NCI-H460 (cell line): ENCODE results near the gene STARD10. TPM values are rescaled to one million over a fixed set of nuclear protein-coding genes. Genes with fewer than 3 reads are reported as not detected.

Experiments used
- DNase-seq: peaks from one replicate; pipeline ENCODE4 v3.0.0-alpha.2; 2016; ENCODE audit warnings: low read depth; ENCODE audit errors: extremely low read depth
- total RNA-seq: library from RNA; depleted of rRNA; stranded (reverse); fragments of >200 nt; shearing (Covaris generic); gene quantifications from 2 replicates; pipeline ENCODE4 v1.2.3, GENCODE V29; 2014

Gene STARD10
- total RNA-seq, 1 experiment from 2014 or later, result 4.3 TPM

- no peak for DNase-seq
Measured at GRCh38 chr11:72750556-72751115, 43.2 kb downstream of the STARD10 start.

- DNase-seq, result no peak
Measured at GRCh38 chr11:72750086-72750485, 43.8 kb downstream of the STARD10 start.

GRCh38 chr11:72747289-72747855 lies 46.5 kb downstream of the STARD10 start:
- DNase-seq, result no peak

DNA sequence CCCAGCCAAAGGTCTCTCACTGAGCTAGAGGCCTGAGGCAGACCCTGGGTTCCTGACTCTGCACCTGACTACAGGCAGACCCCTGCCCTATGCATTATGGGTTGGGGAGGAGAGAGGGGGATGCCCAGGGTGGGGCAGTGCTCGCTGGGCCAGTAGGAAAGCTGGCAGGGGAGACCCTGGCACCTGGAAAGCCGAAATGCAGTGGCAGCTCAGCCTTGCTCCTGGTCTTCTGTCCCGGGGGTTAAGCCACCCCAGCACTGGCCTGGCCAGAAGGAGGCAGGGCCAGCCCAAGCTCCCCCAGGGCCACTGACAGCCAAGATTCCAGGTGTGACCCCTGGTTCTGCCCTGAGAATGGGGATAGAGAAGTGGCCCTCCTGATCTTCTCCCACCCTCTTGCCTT lies 47.0 kb downstream of the STARD10 start:
- no peak for DNase-seq

GRCh38 chr11:72745925-72746550 lies 47.8 kb downstream of the STARD10 start:
- no peak for DNase-seq

DNA sequence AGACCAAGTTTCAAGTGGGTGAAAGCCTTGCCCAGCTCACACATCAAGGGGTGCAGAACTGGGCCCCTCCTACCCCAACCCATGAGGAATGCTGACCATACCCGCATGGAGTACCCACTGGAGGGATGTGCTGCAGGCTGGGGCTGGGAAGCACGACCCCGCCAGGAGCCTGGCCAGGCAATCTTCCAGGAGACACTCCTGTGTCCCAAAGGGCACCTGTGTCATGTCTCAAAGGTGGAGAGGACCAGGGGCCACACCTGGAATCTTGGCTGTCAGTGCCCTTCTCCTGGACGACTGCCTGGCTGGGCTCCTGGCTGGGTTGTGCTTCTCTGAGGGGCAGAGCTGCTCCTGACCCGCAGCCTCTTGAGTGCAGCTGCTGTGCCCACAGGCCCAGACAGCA lies 48.3 kb downstream of the STARD10 start:
- DNase-seq, result no peak

- no peak for DNase-seq
Measured at GRCh38 chr11:72744474-72744873, 49.4 kb downstream of the STARD10 start.

GRCh38 chr11:72743321-72744221 lies 50.3 kb downstream of the STARD10 start:
- DNase-seq, result no peak

GRCh38 chr11:72742513-72743320 lies 51.1 kb downstream of the STARD10 start:
- DNase-seq, result no peak

DNA sequence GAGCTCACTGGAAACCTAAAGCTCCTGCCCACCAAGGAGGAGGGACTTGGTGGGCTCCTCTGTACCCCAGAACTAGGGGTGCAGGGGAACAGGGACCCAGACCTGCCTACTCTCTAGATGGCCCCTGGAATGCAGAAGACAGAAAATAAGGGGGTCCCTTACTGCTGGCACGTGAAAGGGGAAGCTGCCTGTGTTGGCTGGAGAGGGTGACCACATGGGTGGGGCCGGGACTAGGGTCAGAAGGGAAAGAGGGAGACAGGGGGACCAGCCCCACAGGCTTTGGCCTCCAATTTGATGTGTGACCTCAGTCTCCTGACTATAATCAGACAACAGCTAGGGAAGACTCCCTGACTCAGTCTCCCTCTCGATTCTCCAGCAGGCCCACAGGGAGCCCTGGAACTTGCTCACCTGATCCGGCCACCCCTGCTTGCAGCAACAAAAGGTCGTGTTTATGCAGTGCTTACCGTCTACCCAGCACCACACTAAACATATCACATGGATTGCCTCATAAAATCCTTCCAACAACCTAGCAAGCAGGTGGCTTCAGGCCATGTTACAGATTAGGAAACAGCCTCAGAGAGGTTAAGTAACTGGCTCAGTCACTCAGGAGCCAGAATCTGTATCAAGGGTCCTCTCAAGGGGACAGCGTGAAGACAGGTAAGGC lies 51.9 kb downstream of the STARD10 start:
- no peak for DNase-seq

DNA sequence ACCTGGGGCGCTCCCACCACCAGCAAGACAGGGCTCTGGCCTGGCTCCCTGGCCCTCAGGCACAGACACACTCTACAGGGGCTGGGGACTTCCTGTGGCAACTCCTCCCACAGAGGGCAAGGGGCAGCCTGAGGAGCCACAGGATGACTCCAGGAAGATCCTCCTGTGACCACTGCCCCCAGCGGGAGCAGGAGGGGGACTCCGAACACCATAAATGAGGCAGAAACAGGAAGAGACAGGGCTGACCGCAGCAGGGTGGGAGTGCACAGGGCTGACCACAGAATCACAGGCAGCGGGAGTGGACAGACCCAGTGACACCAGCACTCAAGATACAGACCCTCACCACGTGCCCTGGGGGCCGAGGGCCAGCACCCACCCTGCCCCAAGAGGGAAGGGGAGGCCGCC lies 52.4 kb downstream of the STARD10 start:
- no peak for DNase-seq

DNA sequence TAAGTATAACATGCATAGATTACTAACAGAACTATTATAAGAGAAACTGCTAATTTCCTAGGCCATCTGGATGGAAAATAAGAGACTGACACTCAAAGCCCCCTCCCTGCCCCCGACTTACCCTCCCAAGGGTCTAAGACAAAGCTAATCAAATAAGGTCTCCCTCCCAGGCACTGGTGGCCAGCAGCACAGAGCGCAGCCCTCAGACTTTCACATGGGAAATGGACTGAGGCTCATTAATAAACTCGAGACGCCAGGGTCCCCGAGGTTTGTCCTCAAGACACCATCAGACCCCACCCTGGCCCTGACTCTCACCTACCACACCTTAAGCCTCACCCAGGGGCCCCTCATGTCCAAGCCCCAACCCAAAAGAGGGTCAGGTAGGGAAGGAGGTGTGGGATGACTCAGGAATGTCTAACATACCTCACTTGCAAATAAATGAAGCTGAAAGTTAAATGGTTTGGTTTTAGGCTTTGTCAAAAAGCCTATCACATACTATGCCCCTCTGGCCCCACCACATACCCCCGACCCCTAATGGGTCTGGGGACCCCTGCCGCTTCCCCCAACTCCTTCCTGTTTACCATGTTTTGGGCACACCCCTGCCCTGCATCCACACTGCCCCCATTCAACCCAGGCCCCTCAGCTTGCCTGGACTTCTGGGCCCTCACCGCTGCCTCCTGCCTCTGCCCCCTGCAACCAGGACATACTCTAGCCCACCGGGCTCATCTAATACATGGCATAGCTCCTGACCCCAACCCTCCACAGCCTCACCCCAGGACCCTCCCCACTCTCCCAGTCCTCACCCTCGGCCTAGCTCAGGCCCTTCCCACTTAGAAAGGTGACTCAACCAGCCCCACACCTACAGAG lies 53.1 kb downstream of the STARD10 start:
- no peak for DNase-seq

DNA sequence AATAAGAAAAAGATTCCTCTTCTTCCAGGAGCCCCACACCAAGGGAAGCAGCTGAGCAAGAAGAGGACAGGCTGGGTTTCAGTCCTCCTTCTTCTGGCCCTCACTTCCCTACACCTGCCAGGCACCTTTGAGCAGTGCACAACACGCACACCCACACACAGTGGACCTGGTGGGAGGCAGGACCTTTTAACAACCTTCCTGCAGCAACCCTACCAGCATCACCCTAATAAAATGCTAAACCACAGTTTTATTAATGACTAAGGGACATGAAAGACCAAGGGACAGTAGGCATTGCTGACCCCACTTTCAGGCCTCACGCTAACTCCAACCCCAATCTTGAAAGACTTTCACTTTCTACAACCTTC lies 53.8 kb downstream of the STARD10 start:
- DNase-seq, result no peak

GRCh38 chr11:72739240-72740059 lies 54.4 kb downstream of the STARD10 start:
- no peak for DNase-seq

DNA sequence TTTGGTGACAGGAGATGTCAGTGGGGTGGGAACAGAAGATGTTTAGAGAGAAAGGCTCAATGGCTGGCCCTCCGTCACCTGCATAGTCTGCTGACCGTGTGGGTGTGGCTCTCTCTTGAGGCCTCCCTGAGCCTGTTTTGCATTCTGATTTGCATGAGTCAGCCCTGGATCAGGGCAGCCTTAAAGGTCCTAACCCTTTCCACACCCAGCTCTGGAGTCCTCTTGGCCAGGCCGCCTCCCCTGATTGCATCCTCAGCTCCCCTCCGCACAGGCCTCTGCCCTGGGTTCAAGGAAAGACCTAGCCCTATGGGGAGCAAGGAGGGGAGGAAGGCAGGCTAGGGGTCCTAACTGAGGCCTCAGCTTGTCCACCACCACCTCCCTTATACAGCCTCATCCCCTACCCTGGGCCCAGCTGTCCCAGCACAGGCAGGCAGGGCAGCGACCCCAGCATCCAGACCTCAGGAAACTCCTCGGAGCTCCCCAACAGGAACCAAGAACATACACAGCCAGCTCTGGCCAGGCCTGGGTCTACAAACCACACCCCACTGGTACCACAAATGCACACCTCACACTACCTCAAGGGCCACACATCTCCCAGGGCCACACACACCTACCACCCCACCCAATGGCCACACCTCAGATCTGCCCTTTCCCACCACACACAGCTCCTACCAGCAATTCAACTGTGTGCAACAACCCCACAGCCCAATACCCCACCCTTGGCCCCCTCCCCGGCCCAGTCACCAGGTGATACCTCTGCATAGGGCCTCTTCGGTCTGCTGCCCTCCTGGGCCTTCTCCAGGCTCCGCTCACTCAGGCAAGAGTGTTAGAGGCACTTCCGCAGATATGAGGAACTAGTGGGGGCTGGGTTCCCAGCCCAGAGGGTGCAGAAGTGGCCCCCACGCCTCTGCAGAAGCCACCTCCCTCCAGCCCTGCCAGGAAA lies 55.4 kb downstream of the STARD10 start:
- DNase-seq, result no peak

DNA sequence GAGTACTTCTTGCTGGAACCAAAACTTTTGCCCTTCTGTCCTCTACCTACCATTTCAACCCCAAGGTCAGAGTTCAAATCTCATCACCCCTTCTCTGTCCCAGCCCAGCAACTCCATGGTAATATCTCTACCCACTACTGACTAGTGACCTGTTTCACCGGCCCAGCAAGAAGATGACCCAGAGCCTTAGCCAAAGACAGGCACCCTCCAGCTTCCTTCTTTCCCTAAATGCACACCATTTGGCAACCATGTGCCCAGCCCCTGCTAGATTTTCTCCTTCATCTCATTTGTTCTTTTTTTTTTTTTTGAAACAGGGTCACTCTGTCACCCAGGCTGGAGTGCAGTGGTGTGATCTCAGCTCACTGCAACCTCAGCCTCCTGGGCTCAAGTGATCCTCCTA lies 56.5 kb downstream of the STARD10 start:
- no peak for DNase-seq

GRCh38 chr11:72736452-72737069 lies 57.3 kb downstream of the STARD10 start:
- DNase-seq, result no peak
